ENCODE results near the gene CCDC116. TPM values are rescaled to one million over a fixed set of nuclear protein-coding genes. Genes with fewer than 3 reads are reported as not detected.

The CCDC116 gene
- total and polyA plus RNA-seq, 10 donors = 0.24 to 0.66 (median 0.49) TPM

GRCh38 chr22:21639359-21639758 is 6.8 kb downstream of the CCDC116 start:
- intact Hi-C loops (cut with DNase I; ENCODE audit: low total_unique reads) = no loop called here
- Histone ChIP-seq H3K27ac (no peak overlapping the region), H3K4me3 (no peak overlapping the region), H3K36me3 (peaks cover 0 to 10% (median 4%) of the 10 kb centered on the region in 6 donors), H3K27me3 (replicated peaks in 1 of 7) (no peaks in the 10 kb centered on the region), H3K4me1 (peaks cover 10 to 32% (median 23%) of the 10 kb centered on the region in 6 donors), H3K9me3 (no peaks in the 10 kb centered on the region)
- no peak for DNase-seq
- TF ChIP-seq POLR2AphosphoS5 (IDR thresholded peaks at IDR 0.05) = no peak
- no peak for TF ChIP-seq CTCF (IDR thresholded peaks at IDR 0.05 in 8 of 11, conservative IDR thresholded peaks at IDR 0.05 in 3 of 11)
- no peak for TF ChIP-seq POLR2A (IDR thresholded peaks at IDR 0.05)
- WGBS, 5 donors = 76 to 92% (median 88%) methylated on average over 4 of the region's 4 CpGs

DNA sequence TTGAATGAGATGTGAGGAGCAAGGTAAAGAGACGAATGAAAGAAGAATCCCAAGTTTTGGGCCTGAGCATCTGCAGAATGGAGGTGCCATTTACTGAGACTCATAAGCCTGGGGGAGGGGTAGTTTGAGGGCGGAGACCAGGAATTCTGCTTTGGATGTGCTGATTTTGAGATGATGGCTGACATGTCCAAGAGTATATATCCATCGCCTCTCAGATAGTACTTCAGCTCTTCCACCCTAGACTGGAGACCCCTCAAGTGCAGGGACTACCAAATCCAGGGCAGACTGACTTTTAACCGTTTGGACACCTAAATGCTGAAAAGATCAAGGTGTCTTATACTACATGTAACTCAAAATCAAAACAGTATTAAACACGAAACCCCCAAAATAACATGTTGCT is 8.2 kb downstream of the CCDC116 start:
- TF ChIP-seq CTCF (IDR thresholded peaks at IDR 0.05 in 8 of 11, conservative IDR thresholded peaks at IDR 0.05 in 3 of 11) (no peak), POLR2A (IDR thresholded peaks at IDR 0.05) (no peak), POLR2AphosphoS5 (IDR thresholded peaks at IDR 0.05) (no peak)
- intact Hi-C loops (cut with DNase I; ENCODE audit: low total_unique reads) = no loop called here
- Histone ChIP-seq H3K27me3 (replicated peaks in 1 of 7) (no peaks in the 10 kb centered on the region), H3K27ac (no peak overlapping the region), H3K9me3 (no peaks in the 10 kb centered on the region), H3K4me3 (peak overlapping the region in 1 of 8 donors; percentile 82), H3K36me3 (peaks cover 0 to 25% (median 13%) of the 10 kb centered on the region in 6 donors), H3K4me1 (peaks cover 10 to 32% (median 23%) of the 10 kb centered on the region in 6 donors)
- DNase-seq = no peak
- 90 to 92% (median 90%) methylated on average over 5 of the region's 5 CpGs for WGBS, 5 donors

GRCh38 chr22:21641417-21641788 is 8.8 kb downstream of the CCDC116 start:
- H3K27me3 ChIP-seq (replicated peaks in 1 of 7) = no peaks in the 10 kb centered on the region
- no peaks in the 10 kb centered on the region for H3K9me3 ChIP-seq
- WGBS, 5 donors = 6 to 31% (median 9%) methylated on average over 3 to 9 of the region's 9 CpGs
- peak overlapping the region in 6 of 8 donors; percentile 2 to 88 (median 82) for H3K27ac ChIP-seq
- H3K36me3 ChIP-seq = peaks cover 0 to 31% (median 13%) of the 10 kb centered on the region in 6 donors
- intact Hi-C loops (cut with DNase I; ENCODE audit: low total_unique reads) = no loop called here
- no peak for DNase-seq
- TF ChIP-seq POLR2A (IDR thresholded peaks at IDR 0.05) (no peak), POLR2AphosphoS5 (IDR thresholded peaks at IDR 0.05) (no peak), CTCF (IDR thresholded peaks at IDR 0.05 in 8 of 11, conservative IDR thresholded peaks at IDR 0.05 in 3 of 11) (no peak)
- H3K4me3 ChIP-seq = peak overlapping the region; percentile 24 to 91 (median 78)
- H3K4me1 ChIP-seq = peaks cover 10 to 36% (median 26%) of the 10 kb centered on the region in 6 donors

- Histone ChIP-seq H3K27me3 (replicated peaks in 1 of 7) (no peaks in the 10 kb centered on the region), H3K9me3 (no peaks in the 10 kb centered on the region), H3K36me3 (peaks cover 0 to 31% (median 13%) of the 10 kb centered on the region in 6 donors), H3K4me3 (peak within 1 kb of the TSS; percentile 73 to 91 (median 78)), H3K27ac (peak within 1 kb of the TSS; percentile 24 to 88 (median 80)), H3K4me1 (peaks cover 10 to 42% (median 31%) of the 10 kb centered on the region in 6 donors)
- peak in 1 of 3 donors; percentile 30 for TF ChIP-seq POLR2A (IDR thresholded peaks at IDR 0.05)
- TF ChIP-seq CTCF (IDR thresholded peaks at IDR 0.05 in 8 of 11, conservative IDR thresholded peaks at IDR 0.05 in 3 of 11) = peak in 9 of 11 experiments; percentile 6 to 62 (median 39)
- peak; percentile 80 to 90 (median 86) for TF ChIP-seq POLR2AphosphoS5 (IDR thresholded peaks at IDR 0.05)
- intact Hi-C loops (cut with DNase I; ENCODE audit: low total_unique reads) = no loop called here
- DNase-seq = peak; percentile 99
- WGBS, 5 donors = 0 to 1% (median 0%) methylated on average over 36 to 76 of the region's 76 CpGs
Measured at GRCh38 chr22:21641789-21642583, 9.4 kb downstream of the CCDC116 start, which contains the start of gene SDF2L1. SDF2L1 (plus strand) TSS chr22:21642302; CDS start chr22:21642337, 35 bp downstream.
